B cell (primary cell): ENCODE results near the gene UPB1.

Experiments
- EZH2 ChIP-seq: IDR thresholded peaks from 2 replicates; pipeline ENCODE4 v1.6.1; 2012; ENCODE audit warnings: borderline replicate concordance, low read depth, mild to moderate bottlenecking, moderate library complexity, low read length; ENCODE audit not compliant: insufficient read depth, poor library complexity, severe bottlenecking
- TF ChIP-seq, protein P1 (sequence below): fragments of 200-600 bp; IDR thresholded peaks from one replicate; pipeline ENCODE4 v1.8.0; 2022; ENCODE audit warnings: antibody characterized with exemption, mild to moderate bottlenecking

DNA sequence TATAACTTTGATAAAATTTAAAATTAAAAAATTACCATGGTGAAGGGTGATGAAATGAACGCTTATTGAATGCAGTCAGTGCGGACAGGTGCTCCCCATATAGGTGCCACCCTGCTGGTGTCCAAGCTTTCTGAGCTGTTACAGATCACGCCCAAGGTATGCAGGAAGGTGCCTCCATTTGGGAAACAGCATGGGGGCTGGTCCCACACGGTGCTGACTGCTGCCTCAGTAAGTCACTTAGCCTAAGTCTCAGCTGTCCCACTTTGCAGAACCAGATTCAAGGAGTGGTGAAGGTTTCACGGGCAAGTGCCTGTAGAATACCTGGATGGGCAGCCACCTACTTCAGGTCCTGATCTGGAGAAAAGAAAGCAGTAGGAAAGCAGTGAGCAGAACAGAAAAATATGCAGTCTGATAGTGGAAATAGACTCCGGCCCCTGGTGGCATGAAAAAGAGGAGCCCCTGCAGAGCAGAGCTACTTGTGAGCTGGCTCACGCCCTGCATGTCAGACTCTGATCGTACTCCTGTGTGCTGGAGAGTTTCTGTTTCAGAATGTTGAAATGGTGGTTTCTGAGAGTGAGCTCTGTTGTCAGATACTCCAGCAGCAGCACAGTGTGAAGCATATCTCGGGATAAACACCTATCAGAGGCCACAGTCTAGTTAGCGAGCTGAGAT is 34.6 kb upstream of the UPB1 start:
- TF ChIP-seq, protein P1, sequence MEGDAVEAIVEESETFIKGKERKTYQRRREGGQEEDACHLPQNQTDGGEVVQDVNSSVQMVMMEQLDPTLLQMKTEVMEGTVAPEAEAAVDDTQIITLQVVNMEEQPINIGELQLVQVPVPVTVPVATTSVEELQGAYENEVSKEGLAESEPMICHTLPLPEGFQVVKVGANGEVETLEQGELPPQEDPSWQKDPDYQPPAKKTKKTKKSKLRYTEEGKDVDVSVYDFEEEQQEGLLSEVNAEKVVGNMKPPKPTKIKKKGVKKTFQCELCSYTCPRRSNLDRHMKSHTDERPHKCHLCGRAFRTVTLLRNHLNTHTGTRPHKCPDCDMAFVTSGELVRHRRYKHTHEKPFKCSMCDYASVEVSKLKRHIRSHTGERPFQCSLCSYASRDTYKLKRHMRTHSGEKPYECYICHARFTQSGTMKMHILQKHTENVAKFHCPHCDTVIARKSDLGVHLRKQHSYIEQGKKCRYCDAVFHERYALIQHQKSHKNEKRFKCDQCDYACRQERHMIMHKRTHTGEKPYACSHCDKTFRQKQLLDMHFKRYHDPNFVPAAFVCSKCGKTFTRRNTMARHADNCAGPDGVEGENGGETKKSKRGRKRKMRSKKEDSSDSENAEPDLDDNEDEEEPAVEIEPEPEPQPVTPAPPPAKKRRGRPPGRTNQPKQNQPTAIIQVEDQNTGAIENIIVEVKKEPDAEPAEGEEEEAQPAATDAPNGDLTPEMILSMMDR = no peak
- TF ChIP-seq EZH2 = no peak
